Urothelium cell line (cell line): Measurements from ENCODE around the gene TTLL12.
A peak's percentile ranks its signal among the peaks of the same experiment; 100 is the strongest.

Source experiments
- DNase-seq: peaks from one replicate; pipeline ENCODE4 v3.0.0; 2011; ENCODE audit warnings: low spot score, mixed read lengths
- FAIRE-seq: peaks from 2 replicates; lab custom pipeline; 2011; peaks lifted over from hg19 to GRCh38; lab: Jason Lieb, UNC

Gene TTLL12

GRCh38 chr22:43131773-43132501 lies 55.0 kb downstream of the TTLL12 start:
- DNase-seq (no peak), FAIRE-seq (no peak)

- DNase-seq = no peak
- FAIRE-seq = no peak
These were observed 57.2 kb downstream of the TTLL12 start for GRCh38 chr22:43129426-43130425.

DNA sequence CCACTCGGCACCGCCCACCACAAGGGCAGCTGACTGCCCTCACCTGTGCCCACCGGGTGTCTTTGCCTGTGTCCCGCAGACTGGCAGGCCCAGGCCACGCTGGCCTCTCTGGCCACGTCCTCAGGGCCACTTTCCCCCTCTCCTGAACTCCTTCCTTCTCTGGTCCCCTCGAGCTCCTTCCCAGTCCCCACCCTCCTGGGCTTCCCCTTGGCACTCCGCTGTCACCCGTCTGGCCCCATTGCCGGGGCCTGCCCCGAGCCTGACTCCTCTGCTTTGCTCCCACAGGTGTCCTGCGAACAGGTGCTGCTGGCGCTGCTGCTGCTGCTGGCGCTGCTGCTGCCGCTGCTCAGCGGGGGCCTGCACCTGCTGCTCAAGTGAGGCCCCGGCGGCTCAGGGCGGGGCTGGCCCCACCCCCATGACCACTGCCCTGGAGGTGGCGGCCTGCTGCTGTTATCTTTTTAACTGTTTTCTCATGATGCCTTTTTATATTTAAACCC lies 58.0 kb downstream of the TTLL12 start:
- FAIRE-seq (no peak), DNase-seq (no peak)

- FAIRE-seq (peak; percentile 44), DNase-seq (no peak)
These were observed 58.8 kb downstream of the TTLL12 start for GRCh38 chr22:43128116-43128515.

- DNase-seq = peak; percentile 74
- FAIRE-seq = no peak
These were observed 59.6 kb downstream of the TTLL12 start for GRCh38 chr22:43127166-43127908.

GRCh38 chr22:43126501-43127165 lies 60.3 kb downstream of the TTLL12 start:
- DNase-seq = peak; percentile 97
- peak; percentile 85 for FAIRE-seq

DNA sequence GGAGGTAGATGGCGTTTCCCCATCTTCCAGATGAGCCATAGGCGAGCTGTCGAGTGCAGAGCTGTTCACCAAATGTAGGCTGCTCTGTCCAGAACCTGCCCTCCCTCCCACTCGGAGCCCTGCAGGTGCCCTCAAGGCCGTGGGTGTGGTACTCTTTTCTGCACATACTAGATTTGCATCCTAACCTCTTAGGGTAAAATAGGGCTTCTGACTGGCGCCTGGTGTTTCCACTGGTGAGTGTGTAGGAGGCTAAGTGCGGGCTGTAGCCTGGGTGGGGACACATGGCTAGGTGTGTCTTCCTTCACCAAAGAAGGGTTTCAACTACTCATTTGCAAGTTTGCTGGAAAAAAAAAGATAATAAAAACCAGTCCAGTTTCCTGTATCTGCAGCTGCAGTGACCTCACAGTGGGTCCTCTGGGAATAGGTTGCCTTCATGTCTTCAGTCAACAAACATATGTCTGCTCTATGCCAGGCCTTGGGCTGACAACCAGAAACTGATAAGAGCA lies 67.9 kb downstream of the TTLL12 start:
- FAIRE-seq (no peak), DNase-seq (no peak)

- FAIRE-seq (no peak), DNase-seq (no peak)
These were observed 68.7 kb downstream of the TTLL12 start for GRCh38 chr22:43118024-43118849.

DNA sequence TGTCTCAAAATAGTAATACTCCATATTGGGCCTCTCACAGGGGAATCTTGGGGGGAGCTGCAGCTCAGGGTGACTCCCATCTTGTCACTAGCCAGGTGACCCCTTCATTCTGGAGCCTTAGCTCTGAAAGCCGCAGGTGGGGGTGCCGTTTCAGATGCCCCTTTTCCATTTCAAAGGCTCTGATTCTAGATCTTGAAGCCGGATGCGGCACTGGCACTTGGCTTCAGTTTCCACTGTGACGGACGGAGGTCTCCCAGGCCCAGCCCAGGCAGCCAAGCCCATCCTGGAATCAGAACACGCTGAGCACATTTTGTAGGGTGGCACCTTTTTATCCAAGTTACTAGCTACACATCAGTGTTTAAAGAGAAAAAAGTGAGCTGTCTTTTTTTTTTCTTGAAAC lies 70.0 kb downstream of the TTLL12 start:
- no peak for FAIRE-seq
- DNase-seq = no peak
